IPS-18c (cell line): ENCODE data around the gene CACNA1B.

Source experiments
- H3K4me3 ChIP-seq: 2 replicates; pipeline ENCODE4 v1.7.0; 2013; ENCODE audit warnings: low read depth, mild to moderate bottlenecking, low read length, moderate library complexity; ENCODE audit not compliant: insufficient read depth
- H3K9me3 ChIP-seq: one replicate; pipeline ENCODE4 v1.6.1; 2013; ENCODE audit warnings: mild to moderate bottlenecking, low read length, moderate library complexity; ENCODE audit not compliant: control insufficient read depth, insufficient read depth

Gene CACNA1B

GRCh38 chr9:137984520-137985257 is 107.1 kb downstream of the CACNA1B start:
- no peaks in the 10 kb centered on the region for H3K9me3 ChIP-seq
- H3K4me3 ChIP-seq, result no peak overlapping the region

DNA sequence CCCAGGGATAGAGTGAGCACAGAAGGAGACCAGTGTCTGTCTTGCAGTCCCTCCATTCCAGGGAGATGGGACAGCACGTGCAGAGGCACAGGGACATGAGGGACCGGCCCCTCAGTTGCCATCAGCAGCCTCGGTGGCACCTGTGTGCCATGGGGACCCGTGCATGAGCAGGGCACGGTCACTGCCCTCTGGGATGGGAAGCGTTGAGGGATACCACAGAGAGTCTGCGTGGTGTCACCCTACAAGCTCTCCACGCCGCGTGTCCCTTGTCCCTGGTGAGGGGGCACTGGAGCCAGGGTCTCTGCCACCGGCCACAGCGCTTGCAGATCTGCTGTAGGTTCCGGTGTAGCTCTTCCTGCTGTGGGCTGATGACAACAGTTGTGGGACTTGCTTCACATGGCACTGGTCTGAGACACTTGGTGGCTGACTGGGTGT is 108.1 kb downstream of the CACNA1B start:
- Histone ChIP-seq H3K4me3 (no peak overlapping the region), H3K9me3 (peaks cover 6% of the 10 kb centered on the region)

DNA sequence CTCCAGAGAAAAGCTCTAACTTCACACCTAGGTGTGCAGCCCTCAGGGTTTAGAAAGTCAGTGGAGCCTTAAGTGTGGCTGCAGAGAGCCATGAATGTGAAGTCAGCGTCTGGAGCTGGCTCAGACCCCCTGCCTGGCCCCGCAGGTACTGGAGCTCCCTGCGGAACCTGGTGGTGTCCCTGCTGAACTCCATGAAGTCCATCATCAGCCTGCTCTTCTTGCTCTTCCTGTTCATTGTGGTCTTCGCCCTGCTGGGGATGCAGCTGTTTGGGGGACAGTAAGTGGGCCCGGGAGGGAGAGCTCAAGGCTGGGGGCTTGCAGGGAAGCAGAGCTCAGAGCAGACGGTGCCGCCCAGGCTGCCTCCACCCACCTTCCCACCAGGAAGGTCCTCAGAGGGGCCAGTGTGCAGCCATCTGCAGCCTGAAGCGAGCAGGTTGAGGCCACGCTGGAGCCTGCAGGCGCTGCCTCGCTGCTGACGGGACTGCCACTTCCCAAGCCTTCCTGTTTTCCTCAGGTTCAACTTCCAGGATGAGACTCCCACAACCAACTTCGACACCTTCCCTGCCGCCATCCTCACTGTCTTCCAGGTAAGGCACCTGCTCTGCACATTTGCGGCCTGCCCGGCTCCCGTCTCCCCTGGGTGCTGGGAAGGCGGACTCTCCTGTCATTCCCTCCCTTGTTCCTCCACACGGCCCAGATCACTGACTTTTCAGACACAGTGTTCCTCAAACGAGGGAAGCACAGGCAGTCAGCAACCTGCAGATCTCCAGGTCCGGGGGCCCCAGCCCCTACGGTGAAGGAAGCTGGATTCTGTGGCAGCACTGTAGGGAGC is 108.9 kb downstream of the CACNA1B start:
- no peak overlapping the region for H3K4me3 ChIP-seq
- peaks cover 6% of the 10 kb centered on the region for H3K9me3 ChIP-seq

DNA sequence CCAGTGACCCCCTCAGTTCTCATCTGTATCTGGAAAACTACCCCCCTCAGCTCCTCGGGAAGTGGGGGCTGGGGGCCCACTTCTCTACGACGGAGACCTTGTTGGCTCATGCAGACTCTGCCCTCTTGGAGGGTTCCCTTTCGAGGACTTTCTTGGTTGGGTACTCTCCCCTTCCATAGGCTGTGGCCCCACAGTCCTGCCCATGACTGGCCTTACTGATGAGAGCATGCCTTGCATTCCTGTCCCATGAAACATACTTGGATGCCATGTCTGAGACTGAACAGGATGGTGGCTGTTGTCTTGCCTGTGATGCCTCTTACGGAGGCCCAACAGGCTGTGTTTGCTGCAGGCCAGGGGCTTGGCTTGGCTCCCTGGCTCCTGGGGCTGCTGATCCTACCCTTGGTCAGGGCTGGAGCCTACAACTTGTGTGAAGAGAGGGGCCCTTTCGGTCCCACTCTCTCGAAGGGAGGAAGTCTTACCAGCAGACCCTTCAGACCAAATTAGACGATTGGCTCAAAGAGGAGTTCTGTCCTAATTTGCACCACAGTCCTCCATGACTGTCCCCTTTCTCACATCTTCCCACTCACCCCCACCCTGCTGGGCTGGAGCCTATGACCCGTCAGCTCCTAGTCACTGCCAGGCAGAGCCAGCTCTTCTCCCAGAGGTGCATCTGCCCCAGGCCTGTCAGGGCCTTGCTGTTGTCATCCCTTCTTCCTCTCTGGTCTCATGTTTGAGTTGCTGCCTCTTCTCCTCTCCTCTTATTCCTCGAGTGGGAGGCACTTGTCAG is 109.9 kb downstream of the CACNA1B start:
- H3K4me3 ChIP-seq, result no peak overlapping the region
- H3K9me3 ChIP-seq, result peaks cover 6% of the 10 kb centered on the region

GRCh38 chr9:137988051-137988450 is 110.5 kb downstream of the CACNA1B start:
- Histone ChIP-seq H3K9me3 (peaks cover 6% of the 10 kb centered on the region), H3K4me3 (no peak overlapping the region; the same call in 1 of the 2 replicates)

DNA sequence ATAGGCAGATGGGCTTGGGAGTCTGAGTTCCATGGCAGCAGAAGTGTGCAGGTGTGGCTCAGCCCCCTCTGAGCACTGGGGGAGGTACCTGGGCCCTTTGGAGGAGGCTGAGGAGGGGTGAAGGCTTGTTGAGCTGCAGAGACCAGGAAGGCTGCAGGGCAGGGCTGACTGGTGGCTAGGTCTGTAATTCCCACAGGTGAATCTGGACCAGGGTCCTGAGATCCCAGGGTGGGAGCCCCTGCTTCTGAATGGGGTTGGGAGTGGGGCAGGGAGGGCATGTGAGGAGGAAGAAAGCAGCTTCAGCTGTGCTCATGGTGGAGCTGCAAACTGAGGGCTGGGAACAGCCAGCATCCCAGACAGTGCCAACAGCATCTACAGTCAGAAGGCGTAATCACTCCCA is 111.1 kb downstream of the CACNA1B start:
- no peak overlapping the region for H3K4me3 ChIP-seq
- peaks cover 6% of the 10 kb centered on the region for H3K9me3 ChIP-seq

DNA sequence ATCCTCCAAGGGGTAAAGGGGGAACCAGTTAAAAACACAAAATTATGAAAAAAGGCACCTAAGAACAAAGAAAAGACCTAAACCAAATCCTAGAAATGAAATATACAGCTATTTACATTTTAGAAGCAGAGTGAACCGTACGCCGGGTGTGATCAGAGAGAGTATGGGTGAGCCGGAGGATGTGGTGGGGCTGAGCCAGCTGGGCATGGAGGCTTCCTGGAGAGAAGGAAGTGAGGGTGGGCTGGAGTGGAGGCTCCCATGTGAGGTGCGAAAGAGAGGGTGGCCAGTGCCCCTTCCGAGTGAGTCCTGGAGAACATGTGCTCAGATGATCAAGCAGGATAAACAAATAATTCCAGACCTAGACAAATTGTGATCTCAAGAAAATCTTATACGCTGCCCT is 111.6 kb downstream of the CACNA1B start:
- H3K9me3 ChIP-seq, result peaks cover 6% of the 10 kb centered on the region
- H3K4me3 ChIP-seq, result no peak overlapping the region

DNA sequence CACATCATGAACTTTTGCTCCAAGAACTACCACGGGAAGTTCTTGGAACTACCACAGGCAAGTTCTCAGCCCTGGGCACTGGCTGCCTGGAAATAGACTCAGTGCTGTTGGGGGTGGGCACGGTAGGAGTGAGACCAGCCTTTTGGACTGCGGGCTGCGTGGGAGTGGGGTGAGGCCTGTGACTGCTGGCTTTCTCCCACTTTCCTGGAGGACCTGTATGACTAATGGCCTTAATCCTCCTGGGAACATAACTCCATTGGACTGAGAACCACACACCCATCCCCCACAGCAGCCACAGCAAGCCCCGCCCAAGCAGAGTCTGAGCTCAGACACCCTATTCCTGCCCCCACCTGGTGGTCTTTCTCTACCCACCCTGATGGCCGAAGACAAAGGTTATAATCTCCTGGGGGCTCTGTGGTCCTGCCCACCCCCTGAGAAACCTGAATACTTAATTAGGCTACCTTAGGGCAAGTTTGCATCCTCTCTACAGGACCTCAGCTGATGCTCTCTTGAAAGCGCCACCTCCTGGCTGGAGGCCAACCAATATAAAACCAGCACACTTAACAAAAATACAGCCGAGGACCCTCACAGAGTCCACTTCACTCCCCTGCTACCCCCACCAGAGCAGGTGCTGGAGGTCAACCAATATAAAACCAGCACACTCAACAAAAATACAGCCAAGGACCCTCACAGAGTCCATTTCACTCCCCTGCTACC is 112.6 kb downstream of the CACNA1B start:
- Histone ChIP-seq H3K4me3 (no peak overlapping the region), H3K9me3 (peaks cover 6% of the 10 kb centered on the region)

- no peak overlapping the region for H3K4me3 ChIP-seq
- no peaks in the 10 kb centered on the region for H3K9me3 ChIP-seq
Observed at GRCh38 chr9:138003485-138004190, 126.1 kb downstream of the CACNA1B start.

GRCh38 chr9:138006576-138007233 is 129.1 kb downstream of the CACNA1B start:
- no peaks in the 10 kb centered on the region for H3K9me3 ChIP-seq
- H3K4me3 ChIP-seq, result no peak overlapping the region

DNA sequence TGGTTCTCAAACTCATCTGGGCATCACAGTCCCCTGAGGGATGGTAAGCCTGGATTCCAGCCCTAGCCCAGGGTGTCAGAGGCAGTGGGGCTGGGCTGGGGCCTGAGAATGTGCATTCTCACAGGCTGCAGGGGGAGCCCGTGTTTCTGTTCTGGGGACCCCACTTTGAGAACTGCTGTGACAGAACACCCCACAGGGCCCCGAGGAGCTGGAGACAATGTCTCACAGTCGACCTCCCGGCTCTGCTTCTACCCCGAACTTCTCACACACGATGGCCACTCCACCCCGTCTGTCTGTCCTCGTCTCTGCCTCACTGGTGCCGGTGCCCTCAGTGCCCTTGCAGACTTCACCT is 130.0 kb downstream of the CACNA1B start:
- Histone ChIP-seq H3K9me3 (peaks cover 4% of the 10 kb centered on the region), H3K4me3 (no peak overlapping the region)

DNA sequence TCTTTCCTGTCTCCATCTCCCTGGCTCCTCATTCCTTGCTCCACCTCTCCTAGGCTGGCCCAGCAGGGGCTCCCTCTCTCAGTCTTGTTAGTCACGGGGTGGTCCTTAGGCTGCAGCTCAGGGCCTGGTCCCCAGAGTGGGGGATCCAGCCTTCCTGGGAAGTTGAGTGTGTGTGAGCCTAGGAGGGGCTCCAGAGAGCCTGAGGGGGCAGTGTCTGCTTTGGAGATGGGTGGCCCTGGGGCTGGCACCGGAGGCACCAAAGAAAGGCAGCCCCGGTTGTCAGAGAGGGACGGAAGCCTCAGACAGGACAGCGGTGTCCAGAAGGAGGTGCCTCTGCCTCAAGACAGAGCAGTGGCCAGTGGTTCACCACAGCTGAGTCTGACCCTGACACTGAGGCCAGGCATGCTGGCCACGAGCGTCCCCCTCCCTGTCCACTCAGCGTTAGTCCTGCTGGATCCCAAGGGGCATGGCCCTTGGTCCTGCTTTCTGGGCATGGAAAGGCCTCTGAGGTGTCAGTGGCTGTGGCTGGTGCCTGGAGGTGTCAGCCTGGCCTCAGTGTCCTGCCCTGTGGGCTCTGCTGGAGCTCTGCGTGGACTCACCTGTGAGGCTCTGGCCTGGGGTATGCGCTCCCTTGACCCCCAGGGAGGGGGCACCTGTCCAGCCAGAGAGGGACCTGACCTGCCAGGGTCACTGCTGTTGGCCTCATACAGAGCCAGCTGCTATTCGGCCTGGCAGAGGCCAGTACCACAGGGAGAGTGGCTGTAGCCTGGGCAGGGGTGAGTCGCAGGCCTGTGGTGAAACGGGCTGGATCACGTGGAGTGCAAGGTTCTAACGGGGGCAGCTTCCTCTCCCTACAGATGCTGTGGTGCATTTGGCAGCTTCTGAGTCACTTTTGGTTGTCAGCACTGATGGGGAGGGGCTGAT is 130.6 kb downstream of the CACNA1B start:
- peaks cover 4% of the 10 kb centered on the region for H3K9me3 ChIP-seq
- no peak overlapping the region for H3K4me3 ChIP-seq

DNA sequence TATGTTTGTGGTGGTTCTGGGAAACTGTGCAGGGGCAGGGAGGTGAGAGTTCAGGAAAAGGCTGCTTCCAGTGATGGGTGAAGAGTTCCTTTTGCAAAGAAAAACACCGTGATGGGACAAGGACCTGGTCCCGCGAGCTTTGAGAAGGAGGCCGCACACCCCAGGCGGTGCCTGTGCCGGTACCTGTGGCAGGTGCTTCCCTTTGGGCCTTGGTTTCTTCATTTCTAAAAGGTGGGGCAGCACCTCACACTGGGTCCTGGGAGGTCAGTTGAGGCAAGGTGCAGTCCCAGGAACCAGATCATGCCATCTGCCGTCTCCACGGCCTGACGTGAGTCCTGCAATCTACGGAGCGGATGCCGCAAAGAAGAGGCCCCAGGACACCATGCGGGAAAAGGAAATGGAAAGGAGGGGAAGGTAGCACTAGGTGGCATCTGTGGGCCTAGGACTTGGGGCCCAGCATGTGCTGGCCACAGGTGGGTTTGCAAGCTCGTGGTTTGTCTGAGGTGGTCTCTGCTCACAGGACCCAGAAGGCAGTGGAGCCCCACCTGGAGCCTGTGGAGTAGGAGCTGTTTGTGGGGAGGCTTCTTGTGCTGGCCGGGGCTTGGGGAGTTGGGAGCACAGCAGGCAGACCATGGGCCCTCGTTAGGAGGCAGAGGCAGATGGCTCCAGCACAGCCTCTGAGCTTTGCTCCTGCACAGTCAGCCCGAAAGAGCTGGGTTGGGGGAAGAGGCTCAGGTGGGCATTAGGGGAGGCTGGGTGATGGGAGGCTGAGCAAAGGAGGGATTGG is 131.6 kb downstream of the CACNA1B start:
- peaks cover 4% of the 10 kb centered on the region for H3K9me3 ChIP-seq

GRCh38 chr9:138009803-138010690 is 132.5 kb downstream of the CACNA1B start:
- no peak overlapping the region for H3K4me3 ChIP-seq
- H3K9me3 ChIP-seq, result peaks cover 6% of the 10 kb centered on the region

More for the DNA sequence above, 131.6 kb downstream of the CACNA1B start:
- no peak overlapping the region for H3K4me3 ChIP-seq
